T-cell (primary cell): Measurements from ENCODE around the gene NOXRED1. TPM values are rescaled to one million over a fixed set of nuclear protein-coding genes. Genes with fewer than 3 reads are reported as not detected.

Experiments used
- ATAC-seq, 4 experiments: fragments of 200-7000 bp in 3 of 4; fragments of 150-1000 bp in 1 of 4; cut with Tn5 transposase; replicated peaks in 1 of 4; 1 replicate in 3 of 4; 2 replicates in 1 of 4; pipeline ENCODE4 v1.10.0; 2021; ENCODE audit warnings: moderate library complexity in 3 of 4, mild to moderate bottlenecking in 2 of 4, moderate number of reproducible peaks in 1 of 4
- CTCF ChIA-PET, 2 donors: fragments of 300-600 bp; sonication (Branson Sonifier 250); formaldehyde crosslinking; loops; one replicate each; lab custom pipeline; 2022; ENCODE audit warnings: antibody characterized with exemption in 2 of 2; lab: Charles Lee
- POLR2A ChIA-PET, 2 donors: fragments of 300-600 bp; sonication (Branson Sonifier 250); formaldehyde crosslinking; loops; one replicate each; lab custom pipeline; 2022; ENCODE audit warnings: antibody characterized with exemption in 2 of 2; lab: Charles Lee
- DNase-seq, 35 experiments: peaks; one replicate each; pipeline versions ENCODE4 v3.0.0 to v3.0.0-alpha.2; 2013 to 2023
- H3K27ac ChIP-seq: one replicate; pipeline ENCODE4 v1.5.1; 2013; ENCODE audit warnings: low read length
- H3K27me3 ChIP-seq, 2 experiments: replicated peaks in 1 of 2; 1 replicate in 1 of 2; 2 replicates in 1 of 2; pipeline versions ENCODE4 v1.6.1 to v1.7.0; 2013; ENCODE audit warnings: low read length in 1 of 2, mixed read lengths in 1 of 2; ENCODE audit not compliant: control insufficient read depth in 2 of 2, insufficient read depth in 2 of 2; ENCODE audit errors: extremely low read depth in 1 of 2
- H3K36me3 ChIP-seq, 2 donors: 1 replicate in 1 of 2; 2 replicates in 1 of 2; pipeline versions ENCODE4 v1.6.1 to v1.7.0; 2013; ENCODE audit warnings: low read length in 1 of 2; ENCODE audit not compliant: control insufficient read depth in 2 of 2, insufficient read depth in 1 of 2; ENCODE audit errors: extremely low read depth in 1 of 2
- H3K4me1 ChIP-seq, 2 experiments: 1 replicate in 1 of 2; 2 replicates in 1 of 2; pipeline versions ENCODE4 v1.6.1 to v1.7.0; 2013; ENCODE audit warnings: low read length in 2 of 2, mixed read lengths in 1 of 2; ENCODE audit not compliant: insufficient read depth in 2 of 2, control insufficient read depth in 1 of 2; ENCODE audit errors: extremely low read depth in 1 of 2
- H3K4me3 ChIP-seq, 2 donors: 1 replicate in 1 of 2; 2 replicates in 1 of 2; pipeline versions ENCODE4 v1.5.1 to v1.7.0; 2013; ENCODE audit warnings: mild to moderate bottlenecking in 2 of 2, low read length in 1 of 2, moderate library complexity in 1 of 2; ENCODE audit not compliant: control insufficient read depth in 1 of 2; ENCODE audit errors: extremely low read depth in 1 of 2
- H3K9me3 ChIP-seq: 2 replicates; pipeline ENCODE4 v1.7.0; 2013
- H3K27ac Mint-ChIP-seq, 2 donors: one replicate each; pipeline ENCODE4 v1.8.0; 2020 to 2021; ENCODE audit warnings: mild to moderate bottlenecking in 2 of 2, mixed read lengths in 2 of 2
- H3K27me3 Mint-ChIP-seq, 2 donors: one replicate each; pipeline ENCODE4 v1.8.0; 2021 to 2022; ENCODE audit warnings: mixed read lengths in 2 of 2
- H3K36me3 Mint-ChIP-seq: one replicate; pipeline ENCODE4 v1.8.0; 2021; ENCODE audit warnings: mixed read lengths
- H3K4me1 Mint-ChIP-seq, 3 donors: one replicate each; pipeline ENCODE4 v1.8.0; 2020 to 2022; ENCODE audit warnings: mixed read lengths in 3 of 3, mild to moderate bottlenecking in 1 of 3
- H3K4me3 Mint-ChIP-seq, 3 donors: one replicate each; pipeline ENCODE4 v1.8.0; 2020 to 2022; ENCODE audit warnings: mild to moderate bottlenecking in 3 of 3, mixed read lengths in 3 of 3, moderate library complexity in 3 of 3
- H3K9me3 Mint-ChIP-seq, 3 donors: one replicate each; pipeline ENCODE4 v1.8.0; 2020 to 2022; ENCODE audit warnings: mixed read lengths in 3 of 3
- WGBS: methylation state at CpG from one replicate; pipeline ENCODE4 v1.1.5; 2013; ENCODE audit warnings: missing lambda C conversion rate; ENCODE audit not compliant: insufficient coverage; 5-methylcytosine and 5-hydroxymethylcytosine counted together
- total RNA-seq, 35 experiments: library from RNA in 6 of 35; stranded (reverse) in 6 of 35; fragments of 120-200 nt in 1 of 35; gene quantifications; one replicate each; pipeline versions ENCODE4 v1.2.1 to v1.2.4 and lab custom pipeline; 2013 to 2026

The NOXRED1 gene
- total RNA-seq, 5 donors from 2014 or later (not counting 1 experiment from before 2014, with no cell fraction given), result 0.33 to 1.7 (median 1.2) TPM

GRCh38 chr14:77458249-77458950 is 35.1 kb upstream of the NOXRED1 start:
- Mint-ChIP-seq H3K27ac (peak overlapping the region; percentile 100), H3K4me3 (peak overlapping the region; percentile 92 to 100 (median 100)), H3K4me1 (peaks cover 40 to 47% (median 46%) of the 10 kb centered on the region in 3 donors), H3K27me3 (no peaks in the 10 kb centered on the region), H3K36me3 (peaks cover 34% of the 10 kb centered on the region), H3K9me3 (no peaks in the 10 kb centered on the region)
- peaks cover 0 to 3% of the 10 kb centered on the region in 2 experiments for H3K27me3 ChIP-seq
- peak overlapping the region; percentile 89 to 98 for H3K4me3 ChIP-seq
- H3K27ac ChIP-seq, result peak overlapping the region; percentile 72
- CTCF ChIA-PET, result interaction anchor here (0.6 to 1.3 kb wide), 5 partner anchors 11 to 360 kb away, joined by 3 to 8 read pairs (median 3); no protein-coding TSS in a partner anchor
- POLR2A ChIA-PET, result interaction anchor here in 1 of 2 donors (0.6 to 1.9 kb wide), 4 partner anchors 81 to 294 kb away, joined by 3 to 9 read pairs (median 4); partner anchors contain the start of genes GSTZ1, SAMD15 and TMED8
- peaks cover 12 to 42% of the 10 kb centered on the region in 2 donors for H3K36me3 ChIP-seq
- DNase-seq (peak in 23 of 35 experiments; percentile 2 to 43 (median 9)), ATAC-seq (no peak)
- H3K4me1 ChIP-seq, result peaks cover 13 to 21% of the 10 kb centered on the region in 2 experiments
- under 1% methylated on average over 19 of the region's 29 CpGs for WGBS
- no peaks in the 10 kb centered on the region for H3K9me3 ChIP-seq

DNA sequence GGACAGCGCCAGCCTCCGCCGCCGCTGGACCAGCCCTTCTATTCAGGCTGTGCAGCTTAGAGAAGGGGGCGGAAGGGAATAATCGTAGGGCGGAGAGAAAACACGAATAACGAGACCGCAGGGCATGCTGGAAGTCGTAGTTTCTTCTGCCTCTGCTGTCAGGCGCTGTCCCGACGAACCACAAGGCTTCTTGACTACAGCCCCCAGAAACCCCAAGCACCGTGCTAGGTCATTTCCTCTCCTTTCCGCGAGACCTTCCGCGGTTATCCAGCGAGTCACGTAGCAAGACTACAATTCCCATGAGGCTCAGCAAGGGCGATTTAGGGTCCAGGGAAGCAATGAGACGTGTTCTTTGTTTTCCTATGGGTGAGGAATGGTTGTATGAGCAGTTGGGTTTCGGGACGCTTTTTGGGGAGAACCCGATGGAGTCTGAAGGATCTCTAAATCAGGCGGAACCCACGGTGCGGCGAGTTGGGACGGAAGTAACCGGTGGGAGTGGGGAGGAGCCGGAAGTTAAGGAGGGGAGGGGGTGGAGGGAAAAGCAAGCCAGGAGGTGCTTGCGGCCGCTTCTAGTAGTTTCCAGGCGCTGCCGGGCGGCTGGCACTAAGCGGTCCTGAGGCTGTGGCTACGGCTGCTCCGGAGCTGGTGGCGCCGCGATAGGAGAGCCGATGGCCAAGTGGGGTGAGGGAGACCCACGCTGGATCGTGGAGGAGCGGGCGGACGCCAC is 34.4 kb upstream of the NOXRED1 start, which contains the start of the genes AHSA1 and VIPAS39:
Gene AHSA1, plus strand, starts transcription at position 572 of the 727 bp plus-strand sequence. Its CDS starts 97 bp downstream, at position 669.
Gene VIPAS39, minus strand, starts transcription at position 80 of the 727 bp plus-strand sequence. CDS start 3,499 bp downstream, outside the sequence.
- Mint-ChIP-seq H3K27ac (peak within 1 kb of the TSS; percentile 100), H3K4me1 (peaks cover 40 to 52% (median 46%) of the 10 kb centered on the region in 3 donors), H3K27me3 (no peaks in the 10 kb centered on the region), H3K9me3 (no peaks in the 10 kb centered on the region), H3K4me3 (peak within 1 kb of the TSS; percentile 92 to 100 (median 100)), H3K36me3 (peaks cover 37% of the 10 kb centered on the region)
- peak within 1 kb of the TSS; percentile 89 to 98 for H3K4me3 ChIP-seq
- peak; percentile 95 to 97 (median 96) for ATAC-seq
- WGBS, result under 1% methylated on average over 44 of the region's 50 CpGs
- peaks cover 0 to 3% of the 10 kb centered on the region in 2 experiments for H3K27me3 ChIP-seq
- POLR2A ChIA-PET, result interaction anchor here in 1 of 2 donors (0.6 kb wide), 1 partner anchor 294 kb away, joined by 3 read pairs; no protein-coding TSS in a partner anchor
- peak within 1 kb of the TSS; percentile 72 for H3K27ac ChIP-seq
- H3K4me1 ChIP-seq, result peaks cover 13 to 21% of the 10 kb centered on the region in 2 experiments
- no peaks in the 10 kb centered on the region for H3K9me3 ChIP-seq
- CTCF ChIA-PET, result interaction anchor here in 1 of 2 donors (0.5 to 1.2 kb wide), 3 partner anchors 12 to 261 kb away, joined by 3 to 4 read pairs (median 3); no protein-coding TSS in a partner anchor
- peak; percentile 85 to 98 (median 94) for DNase-seq
- peaks cover 14 to 42% of the 10 kb centered on the region in 2 donors for H3K36me3 ChIP-seq

DNA sequence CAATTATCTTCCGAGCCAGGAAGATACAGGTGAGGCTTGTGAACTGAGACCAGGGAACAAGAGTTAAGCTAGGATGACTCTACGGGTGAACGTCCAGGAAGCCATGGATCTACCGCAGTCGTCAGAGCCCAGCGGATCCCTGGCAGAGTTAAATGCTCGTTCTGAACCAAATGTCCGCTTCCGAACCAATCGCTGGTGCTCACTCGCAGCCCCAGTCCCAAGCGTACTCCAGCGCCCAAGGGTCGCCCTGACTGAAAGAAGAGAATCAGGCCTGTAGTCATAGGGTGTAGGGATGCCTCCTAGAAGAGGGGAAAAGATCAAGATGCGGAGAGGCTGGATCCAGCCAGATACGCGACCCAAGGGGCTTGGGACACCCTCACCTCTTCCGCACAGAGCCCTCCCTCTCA is 33.8 kb upstream of the NOXRED1 start:
- Mint-ChIP-seq H3K27me3 (no peaks in the 10 kb centered on the region), H3K4me3 (peak overlapping the region; percentile 92 to 100 (median 100)), H3K27ac (peak overlapping the region; percentile 100), H3K36me3 (peaks cover 33% of the 10 kb centered on the region), H3K4me1 (peaks cover 40 to 52% (median 46%) of the 10 kb centered on the region in 3 donors), H3K9me3 (no peaks in the 10 kb centered on the region)
- peak overlapping the region; percentile 89 to 98 for H3K4me3 ChIP-seq
- peaks cover 0 to 3% of the 10 kb centered on the region in 2 experiments for H3K27me3 ChIP-seq
- ChIA-PET CTCF (interaction anchor here in 1 of 2 donors (0.5 to 1.0 kb wide), 3 partner anchors 136 to 261 kb away, joined by 3 to 4 read pairs (median 3); no protein-coding TSS in a partner anchor), POLR2A (no interaction called here)
- ATAC-seq (peak; percentile 1 to 16 (median 4)), DNase-seq (peak in 4 of 35 experiments; percentile 0 to 3 (median 2))
- peaks cover 9 to 37% of the 10 kb centered on the region in 2 donors for H3K36me3 ChIP-seq
- H3K9me3 ChIP-seq, result no peaks in the 10 kb centered on the region
- WGBS, result 0% methylated on average over 9 of the region's 18 CpGs
- H3K27ac ChIP-seq, result peak overlapping the region; percentile 26
- H3K4me1 ChIP-seq, result peaks cover 13 to 21% of the 10 kb centered on the region in 2 experiments

- ChIA-PET CTCF (interaction anchor here in 1 of 2 donors (0.6 to 1.0 kb wide), 3 partner anchors 135 to 256 kb away, joined by 3 to 7 read pairs (median 3); no protein-coding TSS in a partner anchor), POLR2A (no interaction called here)
- H3K27me3 Mint-ChIP-seq, result no peaks in the 10 kb centered on the region
- DNase-seq, result no peak
- WGBS, result no CpG with 5 or more reads among the region's 2 CpGs
- H3K36me3 Mint-ChIP-seq, result peaks cover 33% of the 10 kb centered on the region
- no peak overlapping the region for H3K4me3 ChIP-seq
- H3K4me3 Mint-ChIP-seq, result peak overlapping the region; percentile 92 to 100 (median 100)
- H3K27ac Mint-ChIP-seq, result no peak overlapping the region
- peaks cover 0 to 3% of the 10 kb centered on the region in 2 experiments for H3K27me3 ChIP-seq
- H3K9me3 Mint-ChIP-seq, result no peaks in the 10 kb centered on the region
- H3K4me1 Mint-ChIP-seq, result peaks cover 40 to 48% (median 43%) of the 10 kb centered on the region in 3 donors
- H3K36me3 ChIP-seq, result peaks cover 6 to 35% of the 10 kb centered on the region in 2 donors
- peak overlapping the region; percentile 26 for H3K27ac ChIP-seq
- H3K9me3 ChIP-seq, result no peaks in the 10 kb centered on the region
- no peak for ATAC-seq
- peaks cover 13 to 21% of the 10 kb centered on the region in 2 experiments for H3K4me1 ChIP-seq
Observed at GRCh38 chr14:77455966-77456640, 32.8 kb upstream of the NOXRED1 start.

DNA sequence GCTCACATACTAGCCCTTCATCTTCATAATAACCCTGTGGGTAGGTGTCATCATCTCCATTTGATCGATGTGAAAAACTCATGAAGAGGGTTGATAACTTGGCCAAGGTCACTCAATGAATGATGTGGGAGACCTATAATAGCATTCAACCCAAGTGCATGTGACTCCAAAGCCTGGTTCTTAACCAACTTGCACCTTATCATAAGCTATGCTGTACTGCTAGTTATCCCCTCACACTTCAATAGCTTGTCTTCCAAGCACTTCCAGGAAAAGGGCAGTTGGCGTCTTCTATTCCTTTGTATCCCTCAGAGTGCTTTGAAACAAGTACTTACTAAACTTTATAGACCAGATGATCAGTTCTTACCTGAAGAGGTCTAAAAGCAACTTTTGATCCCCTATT is 18.9 kb upstream of the NOXRED1 start:
- WGBS, result 100% methylated on average over 1 of the region's 2 CpGs
- ATAC-seq (no peak), DNase-seq (no peak)
- Histone ChIP-seq H3K27me3 (no peaks in the 10 kb centered on the region), H3K4me1 (no peaks in the 10 kb centered on the region), H3K36me3 (peaks cover 16 to 59% of the 10 kb centered on the region in 2 donors), H3K27ac (no peak overlapping the region), H3K4me3 (no peak overlapping the region), H3K9me3 (no peaks in the 10 kb centered on the region)
- Mint-ChIP-seq H3K36me3 (peaks cover 45% of the 10 kb centered on the region), H3K27ac (no peak overlapping the region), H3K27me3 (no peaks in the 10 kb centered on the region), H3K9me3 (no peaks in the 10 kb centered on the region), H3K4me3 (no peak overlapping the region), H3K4me1 (no peaks in the 10 kb centered on the region)
- ChIA-PET CTCF (no interaction called here), POLR2A (no interaction called here)
